H54 (cell line): Measurements from ENCODE around the gene BIN1.

Experiments used
- DNase-seq: peaks from one replicate; pipeline ENCODE4 v3.0.0; 2011; ENCODE audit warnings: low spot score, mixed read lengths; ENCODE audit not compliant: insufficient read length
- FAIRE-seq: peaks from 3 replicates; lab custom pipeline; 2011; peaks lifted over from hg19 to GRCh38; lab: Jason Lieb, UNC
- POLR2A ChIP-seq: IDR thresholded peaks from 2 replicates; pipeline ENCODE4 v1.6.1; 2011; ENCODE audit warnings: low read depth, mild to moderate bottlenecking, low read length

Gene BIN1

DNA sequence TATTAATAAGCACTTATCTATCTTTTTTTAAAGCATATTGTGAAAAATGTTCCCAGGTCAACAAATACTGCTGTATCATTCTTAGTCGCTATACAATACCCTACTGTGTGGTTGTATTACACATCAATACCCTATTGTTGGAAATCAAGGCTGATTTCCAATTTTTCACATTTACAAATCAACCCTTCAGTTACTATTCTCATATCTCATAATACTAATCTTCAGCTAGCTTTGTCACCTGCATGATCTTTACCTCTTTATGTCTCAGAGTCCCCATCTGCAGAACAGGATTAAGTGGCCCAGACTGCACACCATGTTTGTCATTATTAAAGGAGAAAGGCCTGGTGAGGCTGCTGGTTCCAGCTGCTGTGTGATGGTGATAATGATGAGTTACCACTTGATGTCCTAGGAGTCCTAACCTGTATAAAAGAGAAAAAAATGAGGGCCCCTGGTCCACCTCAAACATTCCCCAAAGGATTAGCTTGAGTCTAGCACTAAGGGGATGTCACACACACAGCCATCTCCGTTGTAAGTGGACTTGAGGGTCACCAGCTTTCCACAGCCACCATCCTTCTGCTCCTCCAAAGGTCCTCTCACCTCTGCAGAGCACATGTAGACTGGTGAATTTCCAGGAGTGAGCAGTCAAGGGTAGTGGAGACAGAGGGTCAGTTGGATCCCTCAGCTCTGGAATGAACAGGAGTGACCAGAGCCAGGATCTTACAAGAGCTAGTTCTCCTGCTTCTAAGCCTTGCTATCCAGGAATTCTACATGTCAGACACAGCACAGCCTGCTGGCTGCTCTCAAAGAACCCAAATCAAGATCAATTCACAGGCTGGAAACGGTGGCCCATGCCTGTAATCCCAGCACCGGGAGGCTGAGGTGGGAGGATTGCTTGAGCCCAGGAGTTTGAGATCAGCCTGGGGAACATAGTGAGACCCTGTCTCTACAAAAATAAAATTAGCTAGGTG, 36.0 kb upstream of the BIN1 start:
- no peak for TF ChIP-seq POLR2A
- DNase-seq (no peak), FAIRE-seq (no peak)

DNA sequence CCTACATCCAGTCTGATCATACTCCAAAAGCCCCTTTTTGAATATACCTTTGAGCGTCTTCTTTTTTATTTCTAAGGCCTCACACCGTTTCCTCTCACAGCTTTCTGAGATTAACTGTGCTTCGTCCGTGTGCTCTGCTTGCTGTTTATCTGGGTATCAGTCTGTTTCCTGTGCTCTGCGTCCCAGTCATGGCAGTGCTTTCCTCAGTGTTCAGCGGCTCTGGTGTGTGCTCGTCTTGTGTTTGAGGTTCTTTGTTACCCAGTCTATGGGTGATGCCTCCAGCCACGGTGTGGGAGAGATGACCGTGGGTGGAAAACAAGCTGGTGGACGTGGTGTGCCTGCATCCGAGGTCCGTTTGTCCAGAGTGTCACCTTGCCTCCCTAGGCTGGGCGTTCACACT, 33.6 kb upstream of the BIN1 start:
- DNase-seq (no peak), FAIRE-seq (no peak)
- TF ChIP-seq POLR2A: no peak

DNA sequence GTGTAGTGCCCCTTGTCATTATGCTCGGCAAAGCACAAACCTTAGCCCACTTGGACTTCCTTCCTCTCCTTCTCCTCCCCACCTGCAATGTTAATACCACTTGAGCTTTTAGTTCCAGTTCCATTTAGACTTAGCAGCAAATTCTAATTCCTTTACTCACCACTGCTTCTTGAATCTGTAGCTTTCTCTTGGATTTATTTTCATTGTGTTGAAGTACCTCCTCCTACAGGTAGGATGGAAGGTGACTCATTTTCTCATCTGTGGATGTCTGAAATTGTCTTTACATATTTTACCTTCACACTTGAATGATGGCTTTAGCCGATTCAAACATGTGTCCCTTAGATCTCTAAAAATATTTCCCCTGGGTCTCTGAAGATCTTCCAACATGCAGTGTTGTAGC, 32.8 kb upstream of the BIN1 start:
- FAIRE-seq (no peak), DNase-seq (no peak)
- no peak for TF ChIP-seq POLR2A

DNA sequence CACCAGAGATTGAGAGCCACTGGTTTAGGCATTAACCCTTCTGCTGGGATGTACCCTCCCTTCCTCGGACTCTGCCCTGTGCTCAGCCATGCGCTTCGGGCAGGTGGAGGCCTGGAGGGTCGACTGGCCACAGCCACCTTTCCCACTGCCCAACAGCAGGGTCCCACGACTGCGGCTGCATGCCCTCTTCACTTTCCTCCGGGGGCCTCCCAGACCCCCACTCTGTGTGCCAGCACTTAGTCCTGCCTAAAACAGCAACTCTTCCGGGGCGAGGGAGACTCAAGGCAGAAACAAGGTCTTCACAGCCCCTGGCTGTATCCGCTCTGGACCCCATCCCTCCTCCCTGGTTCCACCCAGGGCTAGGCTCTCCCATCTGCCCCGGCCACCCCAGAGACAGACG, 31.3 kb upstream of the BIN1 start:
- TF ChIP-seq POLR2A: no peak
- DNase-seq (no peak), FAIRE-seq (no peak)

DNA sequence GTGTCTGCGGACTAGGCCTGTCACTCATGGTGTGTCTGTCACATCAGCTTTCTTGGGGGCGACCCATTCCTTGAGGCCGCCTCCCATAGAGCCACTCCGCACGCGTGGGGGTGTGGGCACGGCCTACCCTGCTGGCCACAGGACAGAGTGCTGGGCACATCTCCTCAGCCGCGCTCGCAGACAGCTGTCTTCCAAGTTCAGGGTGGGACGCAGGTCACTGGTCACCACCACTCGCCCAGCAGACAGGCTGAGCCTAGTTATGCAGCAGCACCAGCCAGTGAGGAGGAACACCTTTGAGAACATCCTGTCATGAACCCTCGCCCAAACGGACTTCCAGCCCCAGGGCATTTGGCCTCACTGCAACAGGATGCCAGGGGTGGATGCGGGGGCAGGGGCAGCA, 30.8 kb upstream of the BIN1 start:
- TF ChIP-seq POLR2A: no peak
- no peak for DNase-seq
- no peak for FAIRE-seq

DNA sequence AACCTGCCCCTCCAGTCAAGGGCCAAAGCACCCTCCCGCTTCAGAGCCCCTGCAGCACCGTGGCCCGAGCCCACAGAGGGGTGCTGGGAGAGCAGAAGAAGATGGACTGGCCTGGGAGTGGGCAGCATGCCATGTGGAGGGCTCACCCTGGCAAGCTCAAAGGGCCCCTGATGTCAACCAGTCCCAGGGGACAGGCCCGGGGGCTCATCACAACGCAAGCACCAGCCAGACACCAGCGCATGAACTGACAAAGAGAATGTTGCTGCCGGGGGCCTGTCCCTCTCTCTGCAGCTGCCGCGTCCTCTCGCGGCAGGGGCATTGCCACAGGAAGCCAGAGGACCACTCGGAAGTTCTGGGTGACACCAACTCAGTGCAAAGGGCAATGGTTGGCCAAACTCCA, 30.3 kb upstream of the BIN1 start:
- no peak for TF ChIP-seq POLR2A
- DNase-seq: no peak
- FAIRE-seq: no peak

DNA sequence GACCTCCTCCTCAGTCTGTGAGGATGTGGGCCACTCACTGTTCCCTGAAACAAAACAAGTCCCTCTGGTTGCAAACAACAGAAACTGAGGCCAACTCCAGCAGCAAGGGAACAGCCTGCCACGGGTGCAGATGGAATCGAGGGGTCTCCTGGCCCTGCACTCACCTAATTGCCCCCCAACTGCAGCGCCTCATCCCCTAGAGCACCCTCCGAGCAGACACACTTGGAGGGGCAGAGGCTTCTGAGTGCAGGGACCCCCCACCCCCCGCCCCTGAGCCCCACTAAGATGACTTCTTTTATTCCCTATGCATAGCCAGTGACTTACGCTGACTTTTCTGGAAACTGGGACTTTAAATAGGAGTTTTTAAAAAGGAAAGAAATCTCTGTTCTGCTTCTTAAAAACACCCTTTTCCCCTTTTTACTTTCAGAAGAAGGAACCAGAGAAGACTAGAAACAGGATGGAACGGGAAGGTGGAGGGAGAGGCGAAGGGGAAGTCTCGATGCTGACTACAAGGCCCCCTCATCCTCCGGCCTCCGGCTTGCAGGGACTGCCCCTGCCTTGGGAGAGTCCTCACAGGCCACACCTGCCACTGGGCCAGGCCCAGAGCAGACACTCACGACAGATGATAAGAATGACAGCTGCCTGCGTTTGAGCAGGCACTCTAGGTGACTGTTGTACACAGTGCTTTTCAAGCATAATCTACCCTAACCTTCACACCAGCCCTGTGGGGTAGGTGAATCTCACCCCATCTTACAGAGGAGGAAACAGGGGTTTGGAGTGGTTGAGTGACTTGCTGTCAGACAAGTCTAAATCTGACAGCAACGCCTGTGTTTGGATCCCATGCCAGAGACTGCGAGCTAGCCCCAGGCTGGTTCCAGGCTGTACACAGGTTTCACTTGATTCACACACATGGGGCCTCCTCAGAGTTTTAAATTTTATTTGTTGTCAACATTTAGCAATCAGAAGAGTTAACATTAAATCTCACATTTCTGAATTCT, 28.2 kb upstream of the BIN1 start:
- DNase-seq (no peak), FAIRE-seq (no peak)
- no peak for TF ChIP-seq POLR2A

DNA sequence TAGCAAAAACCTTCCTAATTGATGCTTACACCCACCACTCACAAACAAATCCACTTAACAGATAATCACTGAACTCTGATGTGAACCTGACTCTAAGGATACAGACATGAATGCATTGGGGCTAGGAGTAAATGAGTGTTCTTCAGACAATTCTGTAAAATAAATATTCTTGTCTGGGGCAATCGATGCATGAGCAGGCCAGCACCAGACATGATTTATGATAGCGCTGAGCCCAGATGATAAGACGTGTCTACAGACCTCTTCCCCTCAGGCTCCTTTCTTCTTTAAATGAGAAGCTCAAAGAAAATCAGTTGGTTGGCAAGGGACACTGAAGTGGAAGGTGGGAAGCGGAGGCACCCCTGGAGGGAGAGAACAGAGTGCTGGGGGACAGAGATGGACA, 27.3 kb upstream of the BIN1 start:
- TF ChIP-seq POLR2A: no peak
- DNase-seq: no peak
- FAIRE-seq: no peak

DNA sequence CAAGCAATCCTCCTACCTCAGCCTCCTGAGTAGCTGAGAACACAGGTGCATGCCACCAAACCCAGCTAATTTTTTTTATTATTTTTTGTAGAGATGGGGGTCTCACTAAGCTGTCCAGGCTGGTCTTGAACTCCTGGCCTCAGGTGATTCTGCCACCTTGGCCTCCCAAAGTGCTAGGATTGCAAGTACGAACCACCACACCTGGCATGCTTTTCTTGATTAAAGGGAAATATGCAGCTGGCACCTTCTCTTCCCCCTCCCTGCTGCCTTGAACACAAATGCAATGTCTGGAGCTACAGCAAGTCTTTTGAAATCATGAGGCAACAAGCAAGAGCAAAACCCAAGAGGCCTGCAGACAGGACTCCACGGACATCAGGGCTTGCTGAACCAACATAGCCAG, 26.8 kb upstream of the BIN1 start:
- no peak for TF ChIP-seq POLR2A
- DNase-seq: no peak
- FAIRE-seq: no peak

DNA sequence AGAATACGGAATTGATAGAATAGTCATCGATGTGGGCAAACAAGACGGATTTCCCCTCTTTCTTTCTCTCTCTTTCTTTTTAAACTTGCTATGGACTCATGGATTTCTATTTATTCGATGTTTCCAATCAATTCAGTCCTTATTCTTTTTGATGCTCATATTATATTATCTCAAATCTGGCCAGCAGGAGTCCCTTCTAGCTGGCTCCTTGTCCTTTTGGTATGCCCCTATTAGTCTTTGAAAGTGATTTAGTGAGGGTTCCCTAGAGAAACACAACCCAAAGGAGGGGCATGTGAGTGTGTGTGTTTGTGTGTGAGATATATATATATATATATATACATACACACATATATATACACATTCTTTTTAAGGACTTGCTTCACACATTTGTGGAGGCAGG, 23.5 kb upstream of the BIN1 start:
- no peak for FAIRE-seq

DNA sequence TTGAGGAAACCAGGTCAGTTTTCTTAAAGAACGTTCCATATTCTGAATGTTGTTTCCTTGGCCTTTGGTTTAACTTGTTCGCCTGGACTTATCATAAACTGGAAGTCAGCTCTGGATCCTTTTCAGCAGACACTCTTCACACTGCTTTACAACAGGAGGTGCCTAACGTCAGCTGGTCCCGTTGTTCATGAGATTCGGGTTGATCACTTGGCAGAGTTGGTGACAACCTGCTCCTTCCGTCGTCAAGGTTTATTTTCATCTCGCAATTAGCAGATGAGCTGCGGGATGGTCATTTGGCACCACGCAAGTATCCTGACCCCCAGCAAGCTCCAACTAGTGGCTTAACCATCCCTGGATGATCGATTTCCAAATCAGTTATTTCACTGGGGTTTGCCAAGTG, 23.0 kb upstream of the BIN1 start:
- DNase-seq (no peak), FAIRE-seq (no peak)
- TF ChIP-seq POLR2A: no peak

More for the DNA sequence above, 23.5 kb upstream of the BIN1 start:
- TF ChIP-seq POLR2A: no peak
- no peak for DNase-seq

DNA sequence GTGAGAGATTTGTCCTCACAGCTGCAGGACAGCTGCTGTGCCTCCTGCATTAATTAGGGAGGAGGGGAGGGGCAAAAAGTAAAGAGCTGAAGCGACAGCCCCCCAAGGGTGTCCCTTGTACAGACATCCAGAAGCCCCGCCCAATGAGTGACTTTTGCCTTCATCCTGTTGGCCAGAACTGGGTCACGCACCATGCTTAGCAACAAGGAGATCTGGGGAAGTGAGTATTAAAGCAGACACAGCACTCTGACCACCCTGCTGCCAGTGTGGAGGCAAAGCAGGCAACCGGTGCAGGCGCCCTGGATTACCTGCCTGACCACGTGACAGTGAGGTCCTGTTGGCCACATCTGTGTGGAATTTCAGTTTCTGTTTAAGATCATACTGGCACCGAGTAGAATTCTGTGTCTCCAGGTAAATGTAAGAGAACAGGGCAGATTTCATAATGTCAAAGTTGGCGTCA, 21.5 kb upstream of the BIN1 start:
- peak; percentile 40 for DNase-seq
- TF ChIP-seq POLR2A: no peak
- no peak for FAIRE-seq

DNA sequence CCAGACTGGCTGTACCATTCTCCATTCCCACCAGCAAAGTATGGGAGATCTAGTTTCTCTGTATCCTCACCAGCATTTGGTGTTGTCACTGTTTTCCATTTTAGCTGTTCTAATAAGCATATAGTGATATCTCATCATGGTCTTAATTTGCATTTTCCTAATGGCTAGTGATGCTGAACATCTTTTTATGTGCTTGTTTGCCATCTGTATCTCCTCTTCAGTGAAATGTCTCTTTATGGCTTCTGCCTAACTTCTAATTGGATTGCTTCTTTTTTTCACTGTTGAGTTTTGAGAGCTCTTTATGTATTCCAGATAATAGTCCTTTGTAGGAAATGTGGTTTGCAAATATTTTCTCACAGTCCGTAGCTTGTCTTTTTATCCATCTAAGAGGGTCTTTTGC, 18.9 kb upstream of the BIN1 start:
- no peak for TF ChIP-seq POLR2A
- DNase-seq: no peak
- no peak for FAIRE-seq

DNA sequence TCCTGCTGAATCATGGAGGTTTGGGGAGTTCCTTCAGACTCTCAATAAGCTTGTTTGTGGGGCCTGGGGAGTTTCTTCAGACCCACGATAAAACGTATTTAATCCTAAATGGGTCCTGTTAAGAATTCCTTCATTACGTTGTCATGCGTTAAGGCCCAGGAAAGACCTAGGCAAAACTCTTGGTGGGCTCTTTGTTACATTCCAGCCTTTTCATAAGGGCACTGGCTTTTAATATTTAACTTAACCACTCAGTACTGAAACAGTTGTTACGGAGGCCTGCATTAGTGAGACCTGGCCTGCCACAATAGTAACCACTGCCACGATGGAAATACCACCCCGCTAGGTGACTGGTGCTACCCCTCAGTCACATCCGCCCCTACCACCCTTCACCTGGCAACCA, 17.5 kb upstream of the BIN1 start:
- no peak for TF ChIP-seq POLR2A
- FAIRE-seq: no peak

More for the DNA sequence above, 17.5 kb upstream of the BIN1 start:
- DNase-seq: no peak
